Neural progenitor cell (in vitro differentiated cells): ENCODE measurements around the gene GDPD4.

Experiments used
- EZH2 ChIP-seq: fragments of 200-600 bp; sonication (generic); IDR thresholded peaks from 2 replicates; pipeline ENCODE4 v1.6.1; 2017; ENCODE audit warnings: antibody characterized with exemption, mild to moderate bottlenecking, moderate library complexity
- EZH2phosphoT487 ChIP-seq: fragments of 200-600 bp; sonication (generic); IDR thresholded peaks from 2 replicates; pipeline ENCODE4 v1.6.1; 2017; ENCODE audit warnings: antibody characterized with exemption
- TF ChIP-seq, protein P1 (sequence below): fragments of 200-600 bp; sonication (generic); IDR thresholded peaks from 2 replicates; pipeline ENCODE4 v1.5.1; 2017; ENCODE audit warnings: antibody characterized with exemption, mild to moderate bottlenecking

DNA sequence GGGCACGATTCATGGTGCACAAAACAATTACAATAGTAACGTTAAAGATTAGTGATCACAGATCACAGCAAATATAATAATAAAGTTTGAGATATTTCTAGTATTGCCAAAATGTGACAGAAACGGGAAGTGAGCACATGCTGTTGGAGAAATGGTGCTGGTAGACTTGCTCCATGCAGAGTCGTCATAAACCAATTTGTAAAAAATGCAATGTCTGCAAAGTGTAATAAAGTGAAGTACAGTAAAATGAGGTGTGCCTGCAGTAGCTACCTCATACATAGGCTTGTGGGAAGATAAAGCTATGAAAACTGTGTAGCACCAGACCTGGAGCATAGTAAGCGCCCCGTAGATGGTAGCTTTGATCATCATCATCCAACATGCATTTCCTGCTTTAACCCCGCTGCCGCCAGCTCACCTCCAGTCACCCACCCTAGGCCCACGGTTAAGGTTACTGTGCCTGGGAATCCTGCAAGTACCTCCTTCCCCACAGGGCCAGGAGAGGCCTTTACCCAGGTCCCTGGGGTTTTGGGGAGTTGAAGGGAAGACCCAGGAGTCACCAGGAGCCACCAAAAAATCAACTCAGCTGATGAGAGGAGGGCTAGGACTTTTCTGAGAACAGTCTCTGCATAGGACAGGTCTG lies 114.3 kb downstream of the GDPD4 start:
- TF ChIP-seq, protein P1, sequence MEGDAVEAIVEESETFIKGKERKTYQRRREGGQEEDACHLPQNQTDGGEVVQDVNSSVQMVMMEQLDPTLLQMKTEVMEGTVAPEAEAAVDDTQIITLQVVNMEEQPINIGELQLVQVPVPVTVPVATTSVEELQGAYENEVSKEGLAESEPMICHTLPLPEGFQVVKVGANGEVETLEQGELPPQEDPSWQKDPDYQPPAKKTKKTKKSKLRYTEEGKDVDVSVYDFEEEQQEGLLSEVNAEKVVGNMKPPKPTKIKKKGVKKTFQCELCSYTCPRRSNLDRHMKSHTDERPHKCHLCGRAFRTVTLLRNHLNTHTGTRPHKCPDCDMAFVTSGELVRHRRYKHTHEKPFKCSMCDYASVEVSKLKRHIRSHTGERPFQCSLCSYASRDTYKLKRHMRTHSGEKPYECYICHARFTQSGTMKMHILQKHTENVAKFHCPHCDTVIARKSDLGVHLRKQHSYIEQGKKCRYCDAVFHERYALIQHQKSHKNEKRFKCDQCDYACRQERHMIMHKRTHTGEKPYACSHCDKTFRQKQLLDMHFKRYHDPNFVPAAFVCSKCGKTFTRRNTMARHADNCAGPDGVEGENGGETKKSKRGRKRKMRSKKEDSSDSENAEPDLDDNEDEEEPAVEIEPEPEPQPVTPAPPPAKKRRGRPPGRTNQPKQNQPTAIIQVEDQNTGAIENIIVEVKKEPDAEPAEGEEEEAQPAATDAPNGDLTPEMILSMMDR: no peak
- TF ChIP-seq EZH2 (no peak), EZH2phosphoT487 (no peak)
